GM21515 (cell line): ENCODE measurements around the gene VPS26C.
A peak's percentile ranks its signal among the peaks of the same experiment; 100 is the strongest.
"Not testable (repeated sequence)": the region's sequence is repeated elsewhere in the genome, so short reads cannot be mapped to it uniquely, and the experiment has no call there.

Source experiments
- ATAC-seq: cut with Tn5 transposase; IDR thresholded peaks from one replicate; pipeline ENCODE4 v1.9.1; 2021; ENCODE audit not compliant: unreplicated experiment

The VPS26C gene

GRCh38 chr21:37267269-37268185 lies at the start of gene VPS26C:
TSS of gene VPS26C (minus strand) at chr21:37267334. CDS start at chr21:37267294, 40 bp downstream.
- ATAC-seq, result peak; percentile 90

GRCh38 chr21:37316072-37316471 lies 48.9 kb upstream of the VPS26C start:
- ATAC-seq, result not testable (repeated sequence)

DNA sequence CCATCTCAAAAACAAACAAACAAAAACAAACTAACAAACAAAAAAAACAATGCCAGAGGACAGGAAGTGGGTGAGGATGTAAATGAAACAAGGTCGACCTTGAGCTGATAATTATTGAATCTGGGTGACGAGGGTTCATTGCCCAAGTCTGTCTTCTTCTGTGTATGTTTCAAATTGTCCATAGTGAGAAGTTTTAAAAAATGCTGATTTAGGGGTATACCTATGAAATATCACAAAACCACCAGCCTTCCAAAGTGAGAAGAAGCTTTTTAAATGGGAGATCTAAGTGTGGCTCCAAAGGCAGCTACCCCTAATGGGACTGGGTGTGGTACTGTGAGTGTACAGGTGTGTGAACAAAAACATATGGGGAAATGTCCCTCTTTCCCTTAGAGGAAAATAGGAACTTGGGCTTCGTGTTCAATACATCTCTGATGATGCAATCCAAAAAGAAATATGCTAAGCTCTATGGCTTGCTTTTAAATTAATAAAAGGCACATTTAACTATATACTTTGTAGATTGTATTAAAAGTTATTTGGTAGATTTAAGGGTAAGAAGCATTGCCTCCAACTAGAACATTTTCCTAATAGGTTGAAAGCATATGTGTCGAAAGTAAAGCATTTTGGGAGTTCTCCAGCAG lies 33.1 kb upstream of the VPS26C start:
- ATAC-seq, result no peak

DNA sequence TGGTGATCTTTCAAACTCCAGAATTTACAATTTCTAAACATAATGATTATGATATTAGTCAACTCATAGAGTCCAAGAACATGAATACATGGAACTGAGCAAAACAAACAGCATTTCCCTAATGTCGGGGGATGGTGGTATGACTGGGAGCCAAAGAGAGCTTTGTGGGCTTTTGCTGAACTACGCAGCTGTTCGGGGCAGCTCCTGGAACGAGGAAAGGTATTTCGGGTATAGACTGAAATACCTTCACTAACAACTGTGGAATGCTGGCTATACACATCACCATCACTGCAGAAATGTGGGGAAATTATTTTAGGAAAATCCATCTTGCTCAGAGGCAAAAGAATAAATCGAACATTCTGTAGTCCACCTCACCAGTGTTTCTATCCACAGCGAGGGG lies 30.2 kb upstream of the VPS26C start:
- ATAC-seq, result no peak

GRCh38 chr21:37294679-37295078 lies 27.5 kb upstream of the VPS26C start:
- no peak for ATAC-seq

DNA sequence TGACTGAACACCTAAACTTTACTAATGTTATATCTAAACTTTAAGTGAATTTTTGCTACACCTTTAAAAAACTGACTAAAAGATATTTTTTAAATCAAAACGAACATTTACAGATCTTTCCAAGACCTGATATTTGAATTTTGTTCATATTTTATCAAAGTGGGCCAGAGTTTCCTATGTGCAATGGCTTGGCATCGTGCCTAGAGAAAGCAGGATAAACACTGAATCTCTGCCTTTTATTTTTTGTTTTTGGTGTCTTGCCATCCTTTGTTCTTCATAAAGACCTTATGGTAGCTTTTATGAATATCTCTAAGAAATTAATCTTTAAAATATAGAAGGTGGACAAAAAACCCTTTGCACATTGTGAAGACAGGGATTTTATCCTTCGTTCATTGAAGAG lies 25.8 kb upstream of the VPS26C start:
- no peak for ATAC-seq

DNA sequence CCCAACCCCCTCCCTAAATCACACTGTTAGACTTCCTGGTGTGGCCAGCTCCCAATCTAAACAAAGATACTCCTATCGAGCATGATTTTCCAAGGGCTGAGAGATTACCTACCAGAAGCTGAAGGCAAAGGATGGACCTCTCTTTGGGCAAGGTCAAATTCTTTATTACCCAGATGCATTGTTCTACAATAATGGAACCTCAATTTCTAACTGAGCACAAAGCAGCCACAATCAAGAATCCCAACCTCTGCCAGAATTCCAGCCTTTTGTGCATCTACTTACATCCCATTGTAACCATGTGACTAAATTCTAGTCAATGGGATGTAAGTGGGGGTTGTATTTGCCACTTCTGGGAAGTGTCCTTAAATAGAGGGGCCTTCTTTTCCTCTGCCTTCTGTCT lies 24.9 kb upstream of the VPS26C start:
- no peak for ATAC-seq

- not testable (repeated sequence) for ATAC-seq
Observed at GRCh38 chr21:37283191-37283710, 16.1 kb upstream of the VPS26C start.

DNA sequence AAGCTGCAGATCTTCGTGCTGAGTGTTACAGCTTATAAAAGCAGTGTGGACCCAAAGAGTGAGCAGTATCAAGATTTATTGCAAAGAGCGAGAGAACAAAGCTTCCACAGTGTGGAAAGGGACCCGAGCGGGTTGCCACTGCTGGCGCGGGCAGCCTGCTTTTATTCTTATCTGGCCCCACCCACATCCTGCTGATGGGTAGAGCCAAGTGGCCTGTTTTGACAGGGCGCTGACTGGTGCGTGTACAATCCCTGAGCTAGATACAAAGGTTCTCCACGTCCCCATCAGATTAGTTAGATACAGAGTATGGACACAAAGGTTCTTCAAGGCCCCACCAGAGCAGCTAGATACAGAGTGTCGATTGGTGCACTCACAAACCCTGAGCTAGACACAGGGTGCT lies 15.5 kb upstream of the VPS26C start:
- ATAC-seq, result not testable (repeated sequence)

DNA sequence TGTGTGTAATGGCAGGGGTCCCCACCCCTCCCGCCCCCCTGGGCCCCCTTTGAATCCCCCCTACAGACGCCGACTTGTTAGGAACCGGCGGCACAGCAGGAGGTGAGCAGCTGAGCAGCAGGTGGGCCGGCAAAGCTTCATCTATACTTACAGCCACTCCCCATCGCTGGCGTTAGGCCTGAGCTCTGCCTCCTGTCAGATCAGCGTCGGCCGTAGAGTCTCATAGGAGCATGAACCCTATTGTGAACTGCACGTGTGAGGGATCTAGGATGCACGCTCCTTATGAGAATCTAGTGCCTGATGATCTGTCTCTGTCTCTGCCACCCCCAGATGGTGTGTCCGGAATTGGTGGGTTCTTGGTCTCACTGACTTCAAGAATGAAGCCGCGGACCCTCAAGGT lies 14.9 kb upstream of the VPS26C start:
- no peak for ATAC-seq

- ATAC-seq, result no peak
Observed at GRCh38 chr21:37281579-37281978, 14.4 kb upstream of the VPS26C start.

DNA sequence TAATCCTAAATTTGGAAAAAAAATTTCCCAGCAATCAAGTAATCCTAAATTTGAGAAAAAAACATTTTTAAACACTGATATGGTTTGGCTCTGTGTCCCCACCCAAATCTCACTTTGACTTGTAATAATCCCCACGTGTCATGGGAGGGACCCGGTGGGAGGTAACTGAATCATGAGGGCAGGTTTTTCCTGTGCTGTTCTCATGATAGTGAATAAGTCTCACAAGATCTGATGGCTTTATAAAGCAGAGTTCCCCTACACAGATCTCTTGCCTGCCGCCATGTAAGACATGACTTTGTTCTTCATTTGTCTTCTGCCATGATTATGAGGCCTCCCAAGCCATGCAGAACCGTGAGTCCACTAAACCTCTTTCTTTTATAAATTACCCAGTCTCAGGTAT lies 12.1 kb upstream of the VPS26C start:
- not testable (repeated sequence) for ATAC-seq

- no peak for ATAC-seq
Observed at GRCh38 chr21:37278199-37278598, 11.1 kb upstream of the VPS26C start.

DNA sequence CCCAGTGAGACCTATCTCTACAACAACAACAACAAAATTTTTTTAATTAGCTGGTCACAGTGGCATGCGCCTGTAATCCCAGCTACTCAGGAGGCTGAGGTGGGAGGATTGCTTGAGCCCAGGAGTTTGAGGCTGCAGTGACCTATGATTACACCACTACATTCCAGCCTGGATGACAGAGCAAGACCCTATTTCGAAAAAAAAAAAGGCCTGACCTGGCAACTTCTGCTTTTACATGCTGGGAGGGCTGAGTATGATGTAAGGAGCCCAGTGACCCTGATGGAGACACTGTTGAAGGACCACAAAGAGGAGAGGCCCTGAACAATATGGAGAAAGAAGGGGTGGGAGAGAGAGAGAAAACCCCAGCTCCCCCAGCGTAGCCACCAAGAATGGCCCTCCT lies 9.2 kb upstream of the VPS26C start:
- no peak for ATAC-seq

GRCh38 chr21:37273911-37274690 lies 7.0 kb upstream of the VPS26C start:
- ATAC-seq, result no peak

- no peak for ATAC-seq
Observed at GRCh38 chr21:37273440-37273839, 6.3 kb upstream of the VPS26C start.

DNA sequence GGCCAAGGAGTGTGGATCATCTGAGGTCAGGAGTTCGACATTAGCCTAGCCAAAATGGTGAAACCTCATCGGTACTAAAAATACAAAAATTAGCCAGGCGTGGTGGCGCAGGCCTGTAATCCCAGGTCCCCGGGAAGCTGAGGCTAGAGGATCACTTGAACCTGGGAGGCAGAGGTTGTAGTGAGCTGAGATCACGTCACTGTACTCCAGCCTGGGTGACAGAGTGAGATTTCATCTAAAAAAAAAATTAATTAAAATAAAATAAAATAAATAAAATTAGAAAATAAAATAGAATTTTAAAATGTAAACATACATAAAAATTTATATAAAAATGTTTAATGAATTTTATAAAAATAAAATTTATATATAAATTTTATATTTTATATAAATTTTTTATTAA lies 5.8 kb upstream of the VPS26C start:
- no peak for ATAC-seq

DNA sequence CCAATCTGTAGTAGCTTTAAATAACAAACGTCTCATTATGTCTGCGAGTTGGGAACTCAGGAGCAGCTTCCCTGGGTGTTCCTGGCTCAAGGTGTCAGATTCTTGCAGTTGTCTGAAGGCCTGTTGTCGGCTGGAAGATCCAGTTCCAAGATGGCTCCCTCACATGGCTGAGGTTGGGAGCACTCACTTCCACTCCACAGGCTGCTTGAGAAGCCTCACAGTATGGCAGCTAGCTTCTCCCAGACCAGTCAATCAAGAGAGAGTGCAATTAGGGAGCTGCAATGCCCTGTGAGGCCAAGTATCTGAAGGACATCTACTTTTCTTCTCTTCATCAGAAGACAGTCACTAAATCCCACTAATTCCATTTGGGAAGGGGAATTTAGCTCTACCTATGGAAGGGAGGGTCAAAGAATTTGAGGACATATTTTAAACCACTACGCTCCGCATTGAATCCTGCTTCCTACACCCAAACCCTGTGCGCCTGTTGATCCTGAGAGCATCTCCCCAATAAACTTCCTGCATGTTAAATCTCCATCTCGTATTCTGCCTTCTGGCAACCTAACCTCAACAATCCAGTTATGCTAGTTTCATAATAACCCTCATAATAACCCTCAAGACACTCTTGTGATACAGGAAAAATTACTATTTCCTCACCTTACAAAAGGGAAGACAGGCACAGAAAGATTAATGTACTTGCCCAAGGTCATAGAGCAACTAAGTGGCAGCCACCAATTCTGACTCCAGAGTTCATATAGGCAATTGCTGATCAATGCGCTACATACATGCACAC lies 3.6 kb upstream of the VPS26C start:
- no peak for ATAC-seq

GRCh38 chr21:37269481-37269880 lies 2.3 kb upstream of the VPS26C start:
- no peak for ATAC-seq

- ATAC-seq, result no peak
Observed at GRCh38 chr21:37268186-37268503, 1.0 kb upstream of the VPS26C start.
